Stimulated activated CD4-positive, alpha-beta T cell treated with anti-CD3 and anti-CD28 coated beads, Interleukin-1b, Interleukin-23, amount 100 ng/mL, for 24 hours (primary cell): Measurements from ENCODE around the gene CMTR1.

Experiments used
- DNase-seq, 4 experiments: peaks; one replicate each; pipeline ENCODE4 v3.0.0-alpha.2; 2020; ENCODE audit warnings: low read depth in 4 of 4, low spot score in 1 of 4

The CMTR1 gene

GRCh38 chr6:37528541-37528940 lies 95.5 kb downstream of the CMTR1 start:
- no peak for DNase-seq

DNA sequence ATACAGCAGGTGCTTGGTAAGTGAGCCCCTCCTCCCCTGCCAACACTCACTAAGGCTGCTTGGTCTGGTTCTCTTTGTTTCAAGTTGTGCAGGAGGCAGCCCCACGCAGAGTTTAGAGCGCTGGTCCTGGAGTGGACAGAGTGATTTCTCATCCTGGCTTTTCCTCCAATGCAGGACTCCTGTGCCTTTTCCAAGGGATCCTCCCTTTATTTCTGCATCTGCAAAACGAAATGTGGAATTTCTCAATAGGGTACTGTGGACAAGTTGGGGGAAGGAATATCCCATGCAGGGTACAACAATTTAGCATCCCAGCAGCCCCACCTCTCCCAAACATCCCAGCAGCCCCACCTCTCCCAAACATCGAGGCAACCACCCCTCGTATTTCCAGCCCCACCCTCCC lies 97.3 kb downstream of the CMTR1 start:
- DNase-seq = no peak

GRCh38 chr6:37531026-37531425 lies 98.0 kb downstream of the CMTR1 start:
- no peak for DNase-seq
